NT2/D1 (cell line): Measurements from ENCODE around the gene METRN.

Source experiments
- DNase-seq: peaks from one replicate; pipeline ENCODE4 v3.0.0-alpha.2; 2011; ENCODE audit warnings: low read depth, low spot score
- H3K27me3 ChIP-seq: 2 replicates; pipeline ENCODE4 v1.6.0; 2011; ENCODE audit warnings: mild to moderate bottlenecking; ENCODE audit not compliant: insufficient read length, insufficient read depth
- H3K36me3 ChIP-seq: 2 replicates; pipeline ENCODE4 v1.6.1; 2011; ENCODE audit warnings: mild to moderate bottlenecking, low read length, mixed read lengths; ENCODE audit not compliant: insufficient read depth, insufficient read length
- H3K4me1 ChIP-seq: 2 replicates; pipeline ENCODE4 v1.5.1; 2011; ENCODE audit not compliant: insufficient read depth, insufficient read length
- H3K4me3 ChIP-seq: 2 replicates; pipeline ENCODE4 v1.5.1; 2011; ENCODE audit warnings: low read depth; ENCODE audit not compliant: insufficient read length
- H3K9ac ChIP-seq: 2 replicates; pipeline ENCODE4 v1.6.0; 2011; ENCODE audit warnings: low read depth; ENCODE audit not compliant: insufficient read length
- H3K9me3 ChIP-seq: 2 replicates; pipeline ENCODE4 v1.5.1; 2011; ENCODE audit warnings: mild to moderate bottlenecking, low read length; ENCODE audit not compliant: insufficient read depth
- SUZ12 ChIP-seq: IDR thresholded peaks from 2 replicates; pipeline ENCODE4 v1.6.1; 2011; ENCODE audit not compliant: insufficient read length, insufficient read depth; ENCODE audit errors: extremely low read depth
- YY1 ChIP-seq: IDR thresholded peaks from 2 replicates; pipeline ENCODE4 v1.6.1; 2011; ENCODE audit not compliant: insufficient read length, insufficient read depth
- ZNF274 ChIP-seq: IDR thresholded peaks from 2 replicates; pipeline ENCODE4 v1.6.1; 2011; ENCODE audit warnings: mild to moderate bottlenecking, low read depth, low read length

METRN gene

GRCh38 chr16:714558-715476 is at the start of gene METRN:
METRN (plus strand) TSS chr16:715118; CDS start chr16:715290, 172 bp downstream.
- peaks cover 59% of the 10 kb centered on the region for H3K4me1 ChIP-seq
- H3K36me3 ChIP-seq: peaks cover 2% of the 10 kb centered on the region
- H3K4me3 ChIP-seq: peak within 1 kb of the TSS; percentile 76
- peak; percentile 77 for DNase-seq
- peaks cover 18% of the 10 kb centered on the region for H3K27me3 ChIP-seq
- no peak for TF ChIP-seq ZNF274
- TF ChIP-seq SUZ12: no peak
- TF ChIP-seq YY1: no peak
- H3K9me3 ChIP-seq: no peaks in the 10 kb centered on the region
- peak within 1 kb of the TSS; percentile 90 for H3K9ac ChIP-seq

DNA sequence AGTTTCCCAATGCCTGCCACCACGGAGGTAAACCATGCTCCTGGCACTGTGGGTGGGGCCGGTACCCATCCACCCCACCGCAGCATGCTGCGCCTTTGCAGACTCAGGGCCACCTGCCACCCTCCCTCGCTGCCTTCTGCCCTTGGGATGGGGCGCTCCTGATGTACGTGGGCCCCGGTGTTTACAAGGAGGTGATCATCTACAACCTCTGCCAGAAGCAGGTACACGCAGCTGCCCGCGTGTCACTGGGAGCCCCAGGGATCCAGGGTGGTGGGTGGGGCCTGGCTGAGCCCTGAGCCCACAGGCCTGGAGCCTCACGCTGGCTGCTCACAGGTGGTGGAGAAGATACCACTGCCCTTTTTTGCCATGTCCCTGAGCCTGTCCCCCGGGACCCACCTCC is 48.3 kb upstream of the METRN start:
- Histone ChIP-seq H3K4me1 (peaks cover 20% of the 10 kb centered on the region), H3K9ac (peak overlapping the region; percentile 27), H3K36me3 (peaks cover 76% of the 10 kb centered on the region), H3K9me3 (no peaks in the 10 kb centered on the region), H3K27me3 (no peaks in the 10 kb centered on the region), H3K4me3 (no peak overlapping the region)
- no peak for DNase-seq
- TF ChIP-seq ZNF274: no peak
- no peak for TF ChIP-seq YY1
- no peak for TF ChIP-seq SUZ12

DNA sequence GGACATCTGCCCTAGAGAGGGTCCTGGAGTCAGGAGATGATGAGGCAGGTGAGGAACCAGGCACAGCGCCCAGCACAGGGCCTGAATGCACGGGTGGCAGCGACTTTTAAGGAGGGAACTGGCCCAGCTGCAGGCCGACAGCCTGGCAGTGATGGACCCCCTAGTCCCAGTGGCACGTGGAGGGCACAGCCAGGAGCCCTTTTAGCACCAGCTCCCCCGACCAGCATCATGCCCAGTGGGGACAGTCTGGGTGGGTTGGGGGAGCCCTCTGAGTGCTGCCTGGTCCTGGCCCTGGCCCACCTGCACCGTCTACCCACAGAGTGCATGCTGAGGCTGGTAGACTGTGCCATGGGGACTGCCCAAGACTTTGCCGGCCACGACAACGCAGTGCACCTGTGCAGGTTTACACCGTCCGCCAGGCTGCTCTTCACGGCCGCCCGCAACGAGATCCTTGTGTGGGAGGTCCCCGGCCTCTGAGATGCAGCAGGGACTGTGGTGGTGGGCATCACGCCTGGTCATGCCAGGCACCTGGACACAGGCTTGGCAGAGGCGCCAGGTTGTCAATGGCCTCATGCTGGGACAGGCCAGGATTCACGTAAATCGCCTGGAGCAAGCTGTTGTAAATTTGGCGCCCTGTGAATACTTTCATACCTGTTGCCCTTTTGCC is 47.7 kb upstream of the METRN start:
- TF ChIP-seq YY1 (no peak), ZNF274 (no peak), SUZ12 (no peak)
- H3K27me3 ChIP-seq: no peaks in the 10 kb centered on the region
- H3K4me3 ChIP-seq: no peak overlapping the region
- DNase-seq: no peak
- H3K9ac ChIP-seq: peak overlapping the region; percentile 98
- no peaks in the 10 kb centered on the region for H3K9me3 ChIP-seq
- peaks cover 17% of the 10 kb centered on the region for H3K4me1 ChIP-seq
- H3K36me3 ChIP-seq: peaks cover 76% of the 10 kb centered on the region

DNA sequence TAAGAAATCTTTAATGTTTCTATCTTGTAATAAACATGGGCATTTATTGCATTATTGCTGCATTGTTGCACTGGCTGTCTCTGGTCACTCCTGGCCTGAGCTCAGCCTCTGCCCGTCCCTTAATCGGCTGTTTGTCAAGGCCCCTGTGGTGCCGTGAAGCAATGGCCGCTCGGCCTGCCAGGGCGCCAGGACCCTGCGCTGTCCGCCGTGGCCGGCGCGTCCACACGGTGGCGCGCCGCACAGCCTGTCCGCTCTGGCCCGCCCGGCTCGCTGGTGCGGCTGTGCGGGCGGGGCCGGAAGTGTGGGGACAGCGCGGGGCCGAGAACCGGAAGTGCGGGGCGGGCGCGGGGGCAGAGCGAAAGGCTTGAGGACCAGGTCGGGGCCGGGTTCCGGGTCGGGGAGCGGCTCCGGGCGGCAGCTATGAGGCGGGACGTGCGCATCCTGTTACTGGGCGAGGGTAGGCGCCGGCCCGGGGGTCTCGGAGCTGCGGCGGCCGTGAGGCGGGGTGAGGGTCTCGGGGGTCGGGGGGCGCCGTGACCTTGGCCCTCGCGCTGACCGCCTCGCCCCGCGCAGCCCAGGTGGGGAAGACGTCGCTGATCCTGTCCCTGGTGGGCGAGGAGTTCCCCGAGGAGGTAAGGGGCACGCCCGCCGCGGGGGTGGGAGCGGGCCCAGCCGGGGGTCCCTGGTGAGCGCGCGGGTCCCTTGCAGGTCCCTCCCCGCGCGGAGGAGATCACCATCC is 47.0 kb upstream of the METRN start, which contains the start of gene RHOT2:
RHOT2 (plus strand) TSS at position 353 of the 739 bp plus-strand sequence; CDS start at position 421, 68 bp downstream.
- Histone ChIP-seq H3K27me3 (no peaks in the 10 kb centered on the region), H3K36me3 (peaks cover 76% of the 10 kb centered on the region), H3K9me3 (no peaks in the 10 kb centered on the region), H3K4me1 (peaks cover 19% of the 10 kb centered on the region), H3K9ac (peak within 1 kb of the TSS; percentile 98), H3K4me3 (peak within 1 kb of the TSS; percentile 96)
- DNase-seq: peak; percentile 89
- TF ChIP-seq ZNF274: no peak
- TF ChIP-seq YY1: peak; percentile 33

DNA sequence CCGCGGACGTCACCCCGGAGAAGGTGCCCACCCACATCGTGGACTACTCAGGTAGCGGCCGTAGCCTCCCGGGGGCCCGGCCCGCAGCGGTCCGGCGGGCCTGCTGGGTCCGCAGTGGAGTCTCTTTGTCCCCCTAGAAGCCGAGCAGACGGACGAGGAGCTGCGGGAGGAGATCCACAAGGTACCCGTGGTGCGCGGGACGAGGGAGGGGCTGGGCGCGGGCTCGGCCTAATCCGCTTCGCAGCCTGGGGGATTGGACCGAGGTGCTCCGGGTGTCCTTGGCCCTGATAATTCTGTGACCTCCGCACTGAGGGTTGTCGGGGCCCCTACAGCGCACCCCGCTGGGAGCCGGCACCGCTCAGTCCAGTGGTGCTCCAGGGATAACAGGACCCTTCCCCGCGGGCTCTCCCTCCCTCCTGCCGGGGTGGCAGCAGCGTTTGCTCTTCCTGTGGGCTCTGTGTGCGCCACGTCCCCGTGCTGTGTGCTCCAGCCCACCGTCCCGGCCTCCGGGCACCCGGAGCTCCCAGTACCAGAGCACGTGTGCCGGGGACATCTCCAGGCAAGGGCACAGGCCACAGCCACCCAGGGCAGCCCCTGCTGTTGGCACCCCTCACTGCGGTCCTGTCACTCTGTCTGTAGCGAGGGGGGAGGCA is 46.3 kb upstream of the METRN start:
- peaks cover 76% of the 10 kb centered on the region for H3K36me3 ChIP-seq
- TF ChIP-seq YY1 (no peak), ZNF274 (no peak), SUZ12 (no peak)
- H3K9ac ChIP-seq: peak overlapping the region; percentile 98
- H3K9me3 ChIP-seq: no peaks in the 10 kb centered on the region
- H3K4me3 ChIP-seq: peak overlapping the region; percentile 96
- H3K4me1 ChIP-seq: peaks cover 19% of the 10 kb centered on the region
- H3K27me3 ChIP-seq: no peaks in the 10 kb centered on the region
- no peak for DNase-seq

GRCh38 chr16:669666-670065 is 45.3 kb upstream of the METRN start:
- H3K36me3 ChIP-seq: peaks cover 79% of the 10 kb centered on the region
- peaks cover 24% of the 10 kb centered on the region for H3K4me1 ChIP-seq
- H3K9me3 ChIP-seq: no peaks in the 10 kb centered on the region
- TF ChIP-seq ZNF274 (no peak), YY1 (no peak), SUZ12 (no peak)
- H3K9ac ChIP-seq: peak overlapping the region; percentile 98
- no peaks in the 10 kb centered on the region for H3K27me3 ChIP-seq
- DNase-seq: no peak
- H3K4me3 ChIP-seq: no peak overlapping the region
